GM19351 (cell line): ENCODE results near the gene SERPINA5.

Experiments
- ATAC-seq: cut with Tn5 transposase; IDR thresholded peaks from one replicate; pipeline ENCODE4 v1.9.1; 2021; ENCODE audit warnings: mild to moderate bottlenecking, moderate library complexity; ENCODE audit not compliant: unreplicated experiment

Gene SERPINA5

DNA sequence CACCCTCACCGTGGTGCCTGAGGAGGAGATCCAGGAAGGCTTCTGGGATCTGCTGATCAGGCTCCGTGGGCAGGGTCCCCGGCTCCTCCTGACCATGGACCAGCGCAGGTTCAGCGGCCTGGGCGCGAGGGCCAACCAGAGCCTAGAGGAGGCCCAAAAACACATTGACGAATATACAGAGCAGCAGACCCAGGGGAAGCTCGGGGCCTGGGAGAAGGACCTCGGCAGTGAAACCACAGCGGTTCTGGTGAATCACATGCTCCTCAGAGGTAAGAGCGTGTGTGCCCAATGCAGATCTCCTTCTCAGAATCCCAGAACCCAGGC is 60.4 kb downstream of the SERPINA5 start:
- ATAC-seq, result no peak
